Fibroblast of skin of back (primary cell): ENCODE results near the gene EI24. TPM values are rescaled to one million over a fixed set of nuclear protein-coding genes. Genes with fewer than 3 reads are reported as not detected.
"Not testable (repeated sequence)": the region's sequence is repeated elsewhere in the genome, so short reads cannot be mapped to it uniquely, and the experiment has no call there.

Experiments used
- DNase-seq: peaks from one replicate; pipeline ENCODE4 v3.0.0-alpha.2; 2013
- polyA plus RNA-seq, 2 experiments: library from polyadenylated mRNA; unstranded; fragments of 120-200 nt; gene quantifications; one replicate each; pipeline ENCODE4 v1.2.1, GENCODE V29; 2013; ENCODE audit not compliant: insufficient read length in 2 of 2

EI24 gene
- 114 TPM for polyA plus RNA-seq (2013, experiment 1 of 2; ENCODE audit: insufficient read length)
- polyA plus RNA-seq (2013, experiment 2 of 2; ENCODE audit: insufficient read length), result 108 TPM

DNA sequence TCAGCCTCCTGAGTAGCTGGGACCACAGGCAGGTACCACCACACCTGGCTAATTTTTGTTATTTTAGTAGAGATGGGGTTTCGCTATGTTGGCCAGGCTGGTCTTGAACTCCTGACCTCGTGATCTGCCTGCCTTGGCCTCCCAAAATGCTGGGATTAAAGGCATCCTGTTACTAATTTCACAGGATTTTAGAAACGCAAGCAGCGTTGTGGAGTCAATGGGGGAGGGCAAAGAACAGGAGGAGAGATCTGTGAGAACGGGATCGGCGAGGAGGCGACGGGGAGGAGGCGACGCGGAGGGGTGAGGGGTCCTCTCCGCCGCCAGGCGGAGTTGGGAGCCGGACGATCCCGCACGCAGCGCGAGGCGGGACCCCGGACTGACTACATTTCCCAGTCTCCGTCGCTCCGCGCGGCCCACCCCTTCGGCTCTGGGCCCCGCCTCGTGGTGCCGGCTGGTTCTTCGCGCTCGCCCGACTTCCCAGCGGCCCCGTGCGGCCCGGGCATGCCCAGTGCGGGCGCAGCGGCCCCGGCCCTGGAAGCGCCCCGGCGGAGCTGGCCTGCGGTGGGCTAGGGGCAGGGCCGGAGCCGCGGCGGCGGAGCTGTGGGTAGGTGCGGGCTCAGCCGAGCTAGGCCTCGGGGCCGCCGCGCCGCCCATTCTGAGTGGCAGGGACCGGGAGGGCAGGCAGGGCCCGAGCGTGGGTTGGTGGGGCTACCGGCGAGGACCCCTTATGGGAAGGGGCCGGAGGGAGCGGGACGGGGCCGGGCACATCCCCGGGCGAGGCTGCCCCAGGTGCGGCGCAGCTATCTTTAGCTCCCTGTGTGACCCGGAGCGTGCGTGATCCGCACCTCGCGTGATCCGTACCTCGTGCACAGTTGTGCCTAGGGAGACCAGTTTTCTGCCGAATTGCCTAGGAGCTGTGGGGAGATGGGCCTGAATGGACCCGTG, at the start of gene EI24:
EI24 (plus strand) TSS at position 508 of the 945 bp plus-strand sequence. CDS start 3,051 bp downstream, outside the sequence.
- DNase-seq, result peak; percentile 95

DNA sequence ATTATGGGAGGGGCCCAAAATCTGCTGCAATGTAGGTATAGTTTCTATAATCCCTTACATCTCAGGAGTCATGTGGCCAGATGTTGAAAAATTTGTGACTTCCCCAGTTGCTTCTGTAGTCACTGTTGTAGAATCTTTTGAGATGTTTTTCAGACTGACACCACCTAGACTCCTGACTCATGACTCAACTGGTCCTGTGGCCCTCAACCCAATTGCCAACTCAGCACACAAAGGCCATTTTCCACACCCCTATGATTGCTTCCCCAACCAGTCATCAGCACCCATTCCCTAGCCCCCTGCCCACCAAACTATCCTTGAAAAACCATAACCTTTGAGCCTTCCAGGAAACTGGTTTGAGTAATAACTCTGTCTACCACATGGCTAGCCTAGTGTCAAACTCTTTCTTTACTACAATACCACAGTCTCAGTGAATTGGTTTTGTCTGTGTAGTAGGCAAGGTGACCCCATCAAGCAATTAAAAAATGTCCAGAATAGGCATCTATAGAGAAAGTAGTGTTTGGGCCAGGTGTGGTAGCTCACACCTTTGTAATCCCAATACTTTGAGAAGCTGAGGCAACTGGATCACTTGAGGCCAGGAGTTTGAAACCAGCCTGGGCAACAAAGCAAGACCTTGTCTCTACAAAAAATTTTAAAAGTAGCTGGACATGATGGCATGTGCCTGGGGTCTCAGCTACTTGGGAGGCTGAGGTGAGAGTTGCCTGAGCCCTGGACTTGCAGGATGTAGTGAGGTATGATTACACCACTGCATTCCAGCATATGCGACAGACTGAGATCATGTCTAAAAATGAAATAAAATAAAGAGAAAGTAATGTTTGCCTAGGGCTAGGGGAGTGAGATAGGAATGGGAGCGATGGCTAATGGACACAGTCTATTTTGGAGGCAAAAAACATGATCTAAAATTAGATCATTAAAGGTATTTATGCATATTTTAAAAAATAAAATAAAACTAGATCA, 49.1 kb upstream of the EI24 start:
- no peak for DNase-seq

DNA sequence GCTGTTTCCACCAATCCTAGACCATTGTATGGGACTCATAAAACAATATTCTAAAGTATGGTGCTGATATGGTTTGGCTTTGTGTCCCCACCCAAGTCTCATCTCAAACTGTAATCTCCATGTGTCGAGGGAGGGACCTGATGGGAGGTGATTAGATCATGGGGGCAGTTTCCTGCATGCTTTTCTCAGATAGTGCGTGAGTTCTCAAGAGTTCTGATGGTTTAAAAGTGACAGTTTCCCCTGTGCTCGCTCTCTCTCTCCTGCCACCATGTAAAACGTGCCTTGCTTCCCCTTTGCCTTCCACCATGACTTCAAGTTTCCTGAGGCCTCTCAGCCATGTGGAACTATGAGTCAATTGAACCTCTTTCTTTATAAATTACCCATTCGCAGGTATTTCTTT, 44.0 kb upstream of the EI24 start:
- no peak for DNase-seq

DNA sequence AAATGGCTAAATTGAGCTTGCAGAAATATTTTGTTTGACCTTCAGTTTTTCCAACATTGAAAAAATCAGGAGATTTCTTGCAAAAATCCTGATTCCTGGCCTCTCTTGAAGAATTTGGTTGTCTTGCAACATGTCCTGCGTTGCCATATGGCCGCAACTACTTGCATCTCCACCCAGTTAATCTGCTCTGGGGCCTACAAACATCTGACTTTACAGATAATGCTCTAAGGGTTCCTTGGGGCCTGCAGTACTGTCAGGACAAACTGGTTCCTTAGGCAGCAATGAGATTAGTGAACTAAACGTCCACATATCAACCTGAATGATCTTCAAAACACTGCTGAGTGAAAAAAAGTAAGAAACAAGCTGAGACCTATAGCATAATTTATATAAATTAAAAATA, 36.6 kb upstream of the EI24 start:
- no peak for DNase-seq

DNA sequence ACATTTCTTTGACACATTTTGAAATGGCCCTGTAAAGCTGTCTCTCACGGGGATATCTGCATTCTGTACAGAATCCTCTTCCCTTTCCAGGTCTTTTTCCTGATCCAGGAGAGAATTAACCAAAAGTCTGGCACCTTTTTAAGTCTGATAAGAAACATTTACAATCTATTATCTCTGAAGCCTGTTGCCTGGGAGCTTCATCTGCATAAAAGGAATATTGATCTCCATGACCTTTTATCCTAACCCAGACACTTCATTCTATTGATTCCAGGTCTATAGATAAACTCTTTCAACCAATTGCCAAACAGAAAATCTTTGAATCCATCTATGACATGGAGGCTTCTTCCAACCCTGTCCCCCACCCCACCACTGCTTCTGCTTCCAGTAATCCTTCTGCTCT, 33.7 kb upstream of the EI24 start:
- no peak for DNase-seq

DNA sequence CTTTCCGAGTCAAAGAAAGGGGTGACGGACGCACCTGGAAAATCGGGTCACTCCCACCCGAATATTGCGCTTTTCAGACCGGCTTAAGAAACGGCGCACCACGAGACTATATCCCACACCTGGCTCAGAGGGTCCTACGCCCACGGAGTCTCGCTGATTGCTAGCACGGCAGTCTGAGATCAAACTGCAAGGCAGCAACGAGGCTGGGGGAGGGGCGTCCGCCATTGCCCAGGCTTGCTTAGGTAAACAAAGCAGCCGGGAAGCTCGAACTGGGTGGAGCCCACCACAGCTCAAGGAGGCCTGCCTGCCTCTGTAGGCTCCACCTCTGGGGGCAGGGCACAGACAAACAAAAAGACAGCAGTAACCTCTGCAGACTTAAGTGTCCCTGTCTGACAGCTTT, 32.4 kb upstream of the EI24 start:
- DNase-seq, result not testable (repeated sequence)

DNA sequence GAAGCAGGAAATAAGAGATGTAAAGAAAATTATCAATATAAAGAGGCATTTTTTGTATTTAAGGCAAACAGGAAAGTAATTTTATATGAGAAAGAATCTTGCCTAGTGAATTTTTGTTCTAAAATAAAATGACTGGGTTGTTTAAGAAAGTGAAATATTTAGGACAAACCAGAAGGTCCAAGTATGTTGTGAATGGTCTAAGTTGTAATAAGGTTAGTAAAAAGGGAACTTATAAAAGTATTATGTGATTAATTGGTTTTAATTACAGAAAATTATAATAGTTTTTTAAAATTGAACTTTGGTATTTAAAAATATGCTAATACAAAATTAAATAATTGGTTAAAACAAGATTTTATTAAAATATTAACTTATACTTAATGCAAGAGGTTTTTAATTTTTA, 26.6 kb upstream of the EI24 start:
- no peak for DNase-seq

DNA sequence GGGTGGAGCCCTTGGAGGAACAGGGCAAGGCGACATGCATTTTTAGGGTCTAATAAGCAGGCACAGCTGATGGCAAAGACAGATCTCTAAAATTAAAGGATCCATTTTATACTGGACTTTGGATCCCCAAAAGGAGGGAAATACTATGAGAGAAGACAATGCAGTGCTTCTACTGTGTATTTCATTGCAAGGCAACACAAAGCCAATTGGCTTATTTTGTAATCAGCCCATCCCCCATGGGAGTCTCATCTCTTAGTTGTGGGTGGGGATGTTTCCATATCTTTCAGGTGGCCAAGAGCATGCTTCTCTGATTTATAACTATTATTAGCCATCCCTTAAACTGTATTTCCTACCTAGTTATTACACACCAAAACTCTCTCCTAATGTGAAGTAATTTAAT, 18.5 kb upstream of the EI24 start:
- DNase-seq, result no peak

DNA sequence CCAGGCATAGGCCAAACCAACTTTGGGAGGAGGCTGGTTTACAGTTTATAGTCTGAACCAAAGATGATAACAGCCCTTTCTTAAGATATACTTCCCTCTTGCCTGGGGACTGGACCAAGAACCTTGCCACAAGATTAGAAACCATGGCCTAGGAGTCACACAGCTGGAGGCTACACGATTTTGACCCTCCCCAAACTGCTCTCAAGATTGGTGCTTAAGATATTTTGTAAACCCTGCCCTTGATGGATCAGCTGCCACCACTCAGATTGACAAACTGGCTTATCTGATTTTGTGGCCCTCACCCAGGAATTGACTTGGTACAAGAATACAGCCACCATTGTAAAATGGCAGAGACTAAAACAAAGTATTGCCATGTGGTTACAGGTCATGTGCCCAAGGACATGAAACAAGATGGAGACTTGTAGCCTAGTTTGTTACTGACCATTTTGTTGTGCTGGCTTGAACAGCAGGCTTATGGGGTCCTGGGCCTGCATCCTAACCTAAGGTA, 17.4 kb upstream of the EI24 start:
- DNase-seq, result no peak

DNA sequence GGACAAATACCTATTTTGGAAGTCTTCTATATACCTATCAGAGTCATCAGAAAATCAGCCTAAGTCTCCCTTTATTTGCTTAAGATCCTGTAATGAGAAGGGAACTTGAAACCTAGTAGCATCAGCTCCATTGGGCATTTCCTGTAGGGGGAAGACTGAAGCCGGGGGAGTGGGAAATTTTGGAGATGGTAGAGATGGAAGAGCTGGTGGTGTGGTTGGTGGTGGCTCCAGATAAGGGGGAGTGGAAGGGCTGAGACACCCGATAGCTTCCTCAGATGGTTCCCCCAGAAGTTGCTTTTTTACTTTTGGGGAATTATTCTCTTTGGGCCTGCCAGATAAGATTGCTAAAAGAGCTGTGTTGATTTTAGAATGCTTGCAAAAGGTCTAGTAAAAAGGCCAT, 16.4 kb upstream of the EI24 start:
- DNase-seq, result no peak

DNA sequence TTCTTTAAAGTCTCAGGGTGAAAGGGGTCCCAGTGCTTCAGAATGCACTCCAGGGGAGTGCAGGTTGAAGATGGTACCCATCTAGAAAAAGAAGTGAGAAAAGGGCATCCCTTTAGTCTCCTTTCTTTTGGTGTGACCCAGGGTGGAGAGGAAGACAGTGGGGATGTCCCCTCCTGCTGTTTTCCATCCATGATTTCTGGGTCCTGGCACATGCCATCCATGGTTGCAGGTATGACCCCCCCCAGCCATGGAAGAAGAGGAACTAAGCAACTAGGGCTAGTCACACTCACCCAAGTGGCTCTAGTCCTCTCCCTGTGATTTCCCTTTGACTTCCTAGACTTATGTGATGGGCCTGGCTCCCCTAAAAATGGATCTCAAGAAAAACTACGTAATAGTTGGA, 15.9 kb upstream of the EI24 start:
- no peak for DNase-seq

DNA sequence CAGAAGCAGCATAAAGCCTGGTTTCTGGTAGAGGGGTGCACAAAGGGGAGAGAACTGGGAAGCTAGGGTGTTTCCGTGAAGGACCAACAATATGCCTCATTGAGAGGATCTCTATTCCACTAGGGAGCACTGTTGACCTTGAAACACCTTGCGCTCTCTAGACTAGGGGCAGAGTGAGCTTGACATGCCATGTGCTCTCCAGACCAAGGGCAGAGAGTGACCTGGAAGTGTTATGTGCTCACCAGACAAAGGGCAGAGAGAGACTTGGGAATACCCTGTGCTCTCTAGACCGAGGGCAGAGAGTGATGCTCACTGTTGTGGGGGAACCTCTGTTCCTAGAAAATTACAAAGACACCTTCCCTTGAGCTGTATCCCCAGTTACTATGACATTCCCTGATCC, 15.2 kb upstream of the EI24 start:
- no peak for DNase-seq

DNA sequence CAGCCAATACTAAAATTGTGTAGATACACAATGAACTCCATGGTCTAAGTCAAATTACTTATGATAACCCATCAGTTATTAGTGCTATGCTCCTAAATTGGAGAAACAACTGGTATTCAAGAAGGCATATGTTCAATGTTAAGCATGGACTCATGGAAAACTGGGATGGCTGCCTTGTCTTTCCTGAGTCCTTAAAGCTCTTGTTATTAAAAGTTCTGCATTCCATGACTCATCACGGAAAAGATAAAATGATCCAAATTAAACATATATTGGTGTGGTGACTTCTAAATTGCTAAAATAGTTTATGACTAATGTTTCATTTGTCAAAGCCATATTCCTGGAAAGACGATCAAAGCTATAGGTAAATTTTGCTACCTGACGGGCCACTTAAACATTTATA, 9.4 kb upstream of the EI24 start:
- DNase-seq, result peak; percentile 54

DNA sequence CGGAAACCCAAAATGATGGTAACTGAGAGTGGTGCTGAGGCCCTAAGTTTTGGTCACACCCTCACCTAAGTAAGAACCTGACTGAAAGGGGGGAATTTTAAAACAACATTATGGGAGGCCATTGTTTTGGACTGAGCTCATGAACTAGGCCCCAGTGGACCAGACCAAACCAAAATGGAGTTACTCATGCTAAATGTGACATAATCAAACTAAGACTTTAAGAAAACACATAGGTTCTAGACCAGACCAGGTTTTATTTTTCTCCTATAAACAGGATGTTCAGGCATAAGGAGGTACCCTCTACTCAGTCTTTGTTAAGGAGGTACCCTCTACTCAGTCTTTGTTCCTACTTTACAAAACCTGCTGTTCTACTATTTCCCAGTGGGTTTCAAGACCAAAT, 7.4 kb upstream of the EI24 start:
- no peak for DNase-seq

DNA sequence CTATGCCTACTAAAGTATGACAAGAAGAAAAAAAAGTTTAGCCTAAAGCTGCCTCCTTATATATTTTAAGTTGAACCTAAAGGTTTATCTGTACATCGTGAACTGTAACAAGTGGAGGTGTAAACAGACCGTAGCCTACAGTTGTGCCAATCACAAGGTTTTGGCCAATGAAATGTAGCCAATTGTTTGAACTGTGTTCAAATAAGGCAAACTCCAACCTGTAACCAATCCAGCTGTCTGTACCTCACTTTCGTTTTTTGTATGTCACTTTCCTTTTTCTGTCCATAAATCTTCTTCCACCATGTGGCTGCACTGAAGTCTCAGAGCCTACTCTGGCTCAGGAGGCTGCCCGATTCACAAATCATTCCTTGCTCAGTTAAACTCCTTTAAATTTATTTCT, 6.8 kb upstream of the EI24 start:
- DNase-seq, result no peak

DNA sequence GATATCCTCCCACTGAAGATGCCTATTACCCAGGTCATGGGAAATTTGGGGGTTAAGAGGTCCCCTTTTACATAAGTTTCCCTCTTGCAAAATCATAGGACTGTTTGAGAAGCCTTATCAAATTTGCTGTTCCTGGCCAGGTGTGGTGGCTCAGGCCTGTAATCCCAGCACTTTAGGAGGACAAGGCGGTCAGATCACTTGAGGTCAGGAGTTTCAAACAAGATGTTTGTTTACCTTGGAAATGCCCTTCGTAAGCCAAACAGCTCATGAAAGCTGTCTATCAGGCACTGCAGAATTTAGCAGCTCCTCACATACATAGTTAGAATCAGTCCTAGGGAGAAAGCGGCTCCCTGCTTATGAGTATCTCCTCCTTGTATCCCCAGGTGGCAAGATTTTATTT, 4.9 kb upstream of the EI24 start:
- no peak for DNase-seq

DNA sequence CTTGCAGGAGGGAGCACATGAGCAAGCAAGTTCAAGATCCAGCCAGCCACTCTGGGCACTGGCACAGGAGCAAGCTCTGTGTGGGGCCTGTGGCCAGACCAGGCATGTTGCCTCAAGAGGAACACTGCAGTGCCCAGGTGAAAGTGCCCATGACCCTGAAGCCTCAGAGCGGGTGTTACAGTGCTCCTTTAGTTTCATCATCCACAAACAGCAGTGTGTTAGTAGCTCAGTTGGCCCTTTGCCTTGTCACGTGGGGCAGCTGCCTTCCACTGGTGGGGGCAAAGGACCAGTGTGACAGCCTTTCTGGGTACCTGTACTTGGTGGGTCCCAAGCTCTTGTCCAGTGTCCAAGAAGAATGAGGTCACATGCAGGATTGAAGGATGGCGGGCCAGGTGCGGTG, 3.0 kb upstream of the EI24 start:
- DNase-seq, result no peak

DNA sequence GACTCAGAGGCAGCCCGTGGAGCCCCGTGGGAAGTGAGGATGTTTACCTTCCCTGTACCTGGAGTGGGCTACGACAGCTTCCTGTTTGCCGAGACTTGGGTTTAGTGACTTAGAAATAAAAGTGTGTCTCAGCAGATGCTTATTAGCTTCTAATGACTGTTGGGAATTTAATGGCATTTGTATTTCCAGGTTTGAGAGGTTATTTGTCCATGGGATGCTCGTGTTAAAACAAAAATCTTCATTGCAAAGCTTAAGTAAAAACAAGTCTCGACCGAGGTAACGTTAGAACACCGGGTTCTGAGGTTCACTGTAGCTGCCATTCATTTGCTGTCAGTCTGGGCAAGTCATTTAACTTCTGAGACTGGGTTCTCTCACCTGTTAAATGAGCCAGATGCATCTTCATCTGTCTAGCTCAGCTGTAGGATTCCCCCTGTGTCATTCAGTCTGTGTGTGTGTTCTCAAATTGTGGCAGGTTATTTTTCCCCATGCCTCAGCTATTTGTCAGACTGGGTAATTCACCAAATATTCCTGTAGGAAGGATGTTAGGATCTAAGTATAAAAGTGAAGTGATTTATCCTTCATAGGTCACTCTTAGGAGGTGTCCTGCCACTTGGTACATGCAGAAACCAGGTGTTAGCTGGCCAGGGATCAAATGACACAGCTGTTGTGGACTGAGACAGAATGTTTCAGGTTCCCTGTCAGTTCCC, 791 bp downstream of the EI24 start:
- DNase-seq, result peak; percentile 22

DNA sequence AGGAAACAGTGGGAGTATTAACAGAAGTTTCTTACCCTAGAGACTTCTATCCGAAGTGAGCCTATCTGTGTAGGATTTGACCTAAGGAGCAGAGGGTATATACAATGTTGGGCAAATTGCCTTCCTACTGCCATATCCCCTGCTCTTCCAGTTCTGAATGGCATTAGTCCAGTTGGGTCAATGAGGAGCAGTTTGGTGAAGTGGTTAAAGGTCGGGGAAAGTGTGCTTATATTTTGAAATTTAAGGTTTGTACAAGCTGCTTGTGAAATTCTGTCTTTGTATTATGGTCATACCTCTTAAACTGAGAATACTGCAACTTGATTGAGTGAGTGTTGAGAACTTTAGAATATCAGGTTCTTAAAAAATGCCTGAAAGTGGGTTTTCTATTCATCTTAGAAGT, 1.7 kb downstream of the EI24 start:
- DNase-seq, result no peak

DNA sequence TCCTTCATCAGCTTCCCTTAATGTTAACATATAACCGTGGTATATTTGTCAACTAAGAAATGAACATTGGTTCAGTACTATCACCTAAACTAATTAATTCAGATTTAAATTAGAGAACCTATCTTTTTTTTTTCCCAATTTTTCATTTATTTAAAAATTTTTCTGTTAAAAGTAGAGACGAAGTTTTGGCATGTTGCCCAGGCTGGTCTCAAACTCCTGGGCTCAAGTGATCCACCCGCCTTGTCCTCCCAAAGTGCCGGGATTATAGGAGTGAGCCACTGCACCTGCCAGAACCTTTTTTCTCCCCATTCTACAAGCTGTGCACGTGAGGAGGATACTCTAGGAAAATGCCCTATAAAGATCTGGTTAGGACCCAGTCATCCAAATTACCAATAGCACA, 3.6 kb downstream of the EI24 start:
- DNase-seq, result no peak

DNA sequence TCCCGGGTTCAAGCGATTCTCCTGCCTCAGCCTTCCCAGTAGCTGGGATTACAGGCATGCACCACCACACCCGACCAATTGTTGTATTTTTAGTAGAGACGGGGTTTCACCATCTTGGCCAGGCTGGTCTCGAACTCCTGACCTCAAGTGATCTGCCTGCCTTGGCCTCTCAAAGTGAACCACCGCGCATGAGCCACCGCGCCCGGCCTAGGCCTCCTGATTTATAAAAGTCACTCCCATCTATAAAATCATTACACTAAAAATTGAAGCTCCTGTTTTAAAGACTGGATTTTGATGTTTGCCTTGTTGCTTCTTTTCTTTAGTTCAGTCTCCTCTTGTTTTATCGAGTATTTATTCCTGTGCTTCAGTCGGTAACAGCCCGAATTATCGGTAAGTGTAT, 7.9 kb downstream of the EI24 start:
- DNase-seq, result not testable (repeated sequence)

DNA sequence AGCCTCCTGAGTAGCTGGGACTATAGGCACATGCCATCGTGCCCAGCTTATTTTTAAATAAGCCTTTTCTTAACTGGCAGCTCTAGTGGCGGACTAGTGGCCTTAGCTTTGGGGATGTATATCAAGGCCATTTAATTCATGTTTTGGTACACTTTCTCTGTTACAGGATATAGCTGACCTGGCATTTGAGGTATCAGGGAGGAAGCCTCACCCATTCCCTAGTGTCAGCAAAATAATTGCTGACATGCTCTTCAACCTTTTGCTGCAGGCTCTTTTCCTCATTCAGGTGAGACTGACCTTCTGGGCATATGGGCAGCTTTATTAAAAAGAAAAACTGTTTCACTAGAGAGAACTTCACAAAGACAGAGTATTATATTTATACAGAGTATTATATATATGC, 9.5 kb downstream of the EI24 start:
- no peak for DNase-seq
